Inflammatory macrophage treated with lipopolysaccharide for 4 hours (primary cell): Measurements from ENCODE around the gene ABCC1.

Experiments used
- DNase-seq: peaks from one replicate; pipeline ENCODE4 v3.0.0-alpha.2; 2020

The ABCC1 gene

DNA sequence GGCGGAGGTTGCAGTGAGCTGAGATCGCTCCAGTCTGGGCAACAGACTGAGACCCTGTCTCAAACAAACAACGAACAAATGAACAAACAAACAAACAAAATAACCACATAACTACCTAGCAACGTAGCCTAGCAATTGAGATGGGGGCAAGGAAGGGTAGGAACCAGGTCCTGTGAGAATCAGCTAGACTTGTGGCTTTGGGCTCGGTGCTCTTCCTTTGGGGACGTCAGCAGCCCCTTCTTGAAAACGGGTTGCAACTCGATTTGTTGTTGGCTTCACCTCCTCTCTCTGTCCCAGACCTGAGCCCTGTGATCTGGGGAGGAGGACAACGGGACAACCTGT lies 72.2 kb downstream of the ABCC1 start:
- no peak for DNase-seq

DNA sequence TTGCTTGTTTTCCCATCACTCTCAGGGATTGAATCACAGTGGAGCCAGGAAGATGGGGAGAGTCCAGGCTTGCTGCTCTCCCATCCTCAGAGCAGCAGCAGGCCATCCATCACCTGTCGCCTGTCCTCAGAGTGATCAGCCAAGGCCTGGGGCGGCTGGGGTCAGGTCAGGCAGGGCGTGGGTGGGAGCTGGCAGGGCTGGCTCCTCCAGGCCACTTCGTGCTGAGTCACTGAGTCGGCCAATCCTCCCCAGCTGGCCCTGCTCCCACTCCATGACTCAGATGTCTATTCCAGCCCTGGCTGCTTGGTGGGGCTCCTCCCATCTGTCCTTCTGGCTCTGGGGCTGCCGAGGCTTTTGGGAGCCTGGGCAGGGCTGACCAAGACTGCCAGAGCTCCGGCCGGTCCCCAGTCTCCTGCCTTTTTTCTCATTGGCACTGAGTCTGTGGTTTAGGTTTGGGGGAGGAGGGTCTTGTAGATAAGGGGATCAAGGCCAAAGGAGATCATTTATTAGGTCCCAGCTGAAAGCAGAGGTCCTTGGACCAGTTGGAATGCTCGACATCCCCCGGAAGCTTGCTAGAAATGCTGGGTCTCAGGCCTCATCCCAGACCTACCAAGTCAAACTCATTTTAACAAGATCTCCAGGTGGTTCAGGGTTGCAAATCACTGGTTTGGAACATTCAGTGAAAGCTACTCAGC lies 72.7 kb downstream of the ABCC1 start:
- DNase-seq = peak; percentile 78

DNA sequence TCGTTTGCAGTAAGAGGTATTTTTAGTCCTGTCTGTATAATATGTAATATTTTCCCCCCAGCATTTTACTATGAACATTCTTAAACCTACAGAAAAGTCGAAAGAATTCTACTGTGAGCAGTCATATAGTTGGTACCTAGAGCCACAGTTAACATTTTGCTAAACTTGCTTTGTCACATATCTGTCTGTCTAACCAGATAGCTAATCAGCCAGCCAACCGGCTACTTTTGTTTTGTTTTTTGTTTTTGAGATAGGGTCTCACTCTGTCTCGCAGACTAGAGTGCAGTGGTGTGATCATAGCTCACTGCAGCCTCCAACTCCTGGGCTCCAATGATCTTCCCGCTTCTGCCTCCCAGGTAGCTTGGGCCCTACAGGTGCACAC lies 73.3 kb downstream of the ABCC1 start:
- no peak for DNase-seq

DNA sequence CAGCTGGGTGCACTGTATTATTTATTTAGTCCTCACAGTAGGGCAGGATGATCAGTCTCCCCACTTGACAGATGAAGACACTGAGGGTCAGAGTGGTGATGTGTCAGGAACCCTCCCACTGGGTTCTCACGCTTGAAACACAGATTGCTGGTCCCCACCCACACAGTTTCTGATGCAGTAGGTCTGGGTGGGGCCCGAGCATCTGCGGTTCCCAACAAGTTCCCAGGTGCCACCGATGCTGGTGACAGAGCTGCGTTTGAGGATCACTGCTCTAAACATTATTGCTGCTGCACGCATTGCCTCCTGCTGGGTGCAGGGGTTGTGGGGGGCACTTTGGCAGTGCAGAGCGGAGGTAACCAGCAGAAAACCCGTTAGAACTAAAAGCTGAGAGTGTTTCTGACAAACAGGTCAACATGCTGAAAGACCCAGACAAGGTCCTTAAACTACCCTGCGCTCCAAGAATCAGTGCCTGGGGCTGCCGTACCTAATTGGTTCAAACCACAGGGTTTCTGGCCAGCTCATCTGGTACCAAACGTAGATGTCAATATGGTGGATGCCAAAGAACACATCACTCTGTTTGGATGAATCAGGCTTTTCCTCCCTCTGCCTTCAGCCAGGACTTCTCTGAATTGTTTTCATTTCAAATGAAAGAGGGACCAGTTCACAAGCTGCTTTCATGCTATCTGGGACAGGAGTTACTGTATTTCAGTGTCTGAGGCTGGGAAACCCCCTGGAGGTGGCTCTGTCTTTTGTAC lies 76.0 kb downstream of the ABCC1 start:
- peak; percentile 38 for DNase-seq

DNA sequence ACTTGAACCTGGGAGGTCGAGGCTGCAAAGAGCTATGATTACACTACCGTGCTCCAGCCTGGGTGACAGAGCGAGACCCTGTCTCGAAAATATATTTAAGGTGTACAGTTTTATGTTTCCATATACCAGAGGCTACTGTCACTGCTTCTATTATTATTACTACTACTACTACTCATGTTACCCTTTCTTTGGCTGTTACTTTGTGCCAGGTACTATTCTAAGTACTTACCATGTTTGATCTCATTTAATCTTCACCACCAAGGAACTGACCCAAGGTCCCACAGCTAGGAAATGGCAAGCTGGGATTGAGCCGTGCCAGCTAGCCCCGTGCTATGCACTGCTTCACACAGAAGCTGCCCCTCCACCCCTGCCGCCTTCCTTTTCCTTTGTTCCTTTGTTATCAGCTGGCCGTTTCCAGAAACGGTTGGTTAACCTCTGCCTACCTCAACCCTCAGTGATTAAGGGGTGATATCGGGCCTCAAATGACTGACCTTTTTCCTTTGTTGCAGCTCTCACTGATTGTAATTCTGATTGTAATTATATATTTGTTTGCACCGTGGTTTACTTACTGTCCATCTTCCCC lies 78.4 kb downstream of the ABCC1 start:
- DNase-seq = no peak

DNA sequence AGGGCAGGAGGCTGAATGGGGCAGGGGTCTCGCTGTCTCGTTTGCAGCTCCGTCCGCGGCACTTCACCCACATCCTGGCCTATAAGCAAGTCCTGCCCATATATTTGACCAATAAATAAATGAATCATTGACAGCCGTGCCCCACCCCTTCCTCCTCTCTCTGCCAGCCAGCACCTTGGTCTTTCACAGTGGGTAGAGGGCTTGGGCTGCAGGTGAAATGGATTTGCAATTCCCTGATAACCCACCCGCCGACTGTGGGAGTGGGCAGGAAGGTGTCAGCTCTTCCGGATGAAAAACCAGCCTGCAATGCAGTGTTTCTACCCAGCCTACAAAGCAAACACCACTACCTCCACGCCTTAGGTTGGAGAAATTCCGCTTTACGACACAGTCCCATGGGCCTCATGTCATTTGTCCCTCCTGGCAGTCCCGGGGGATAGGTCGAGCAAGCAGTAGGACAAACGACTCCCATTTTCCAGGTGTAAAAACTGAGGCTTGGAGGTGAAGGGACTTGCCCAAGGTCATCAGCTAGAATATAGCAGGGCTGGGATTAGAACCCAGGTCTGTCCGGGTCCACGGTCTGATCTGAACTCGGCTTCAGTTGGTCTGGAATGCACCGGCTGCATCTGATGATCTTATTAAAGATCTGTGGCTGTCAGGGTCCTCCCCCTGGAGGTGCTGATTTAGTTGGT lies 79.0 kb downstream of the ABCC1 start:
- DNase-seq = no peak

DNA sequence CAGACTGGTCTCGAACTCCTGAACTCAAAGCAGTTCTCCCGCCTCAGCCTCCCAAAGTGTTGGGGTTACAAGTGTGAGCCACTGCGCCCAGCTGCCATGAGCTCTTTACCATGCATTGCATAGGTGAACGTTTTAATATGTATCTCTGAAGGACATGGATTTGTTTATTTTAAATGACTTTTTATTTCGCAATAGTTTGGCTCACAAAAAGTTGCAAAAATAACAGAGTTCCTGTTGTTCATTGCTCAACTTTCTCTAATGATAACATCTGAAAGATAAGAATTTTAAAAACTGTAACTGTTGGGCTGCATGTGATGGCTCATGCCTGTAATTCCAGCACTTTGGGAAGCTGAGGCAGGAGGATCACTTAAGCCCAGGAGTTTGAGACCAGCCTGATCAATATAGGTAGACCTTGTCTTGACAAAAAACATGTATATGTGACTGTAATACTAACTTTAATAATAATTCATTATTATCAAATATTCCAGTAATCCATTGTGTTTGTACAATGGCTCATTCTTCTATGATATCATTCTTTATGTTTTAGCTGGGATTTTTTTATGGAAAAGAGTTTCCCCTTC lies 80.1 kb downstream of the ABCC1 start:
- no peak for DNase-seq

DNA sequence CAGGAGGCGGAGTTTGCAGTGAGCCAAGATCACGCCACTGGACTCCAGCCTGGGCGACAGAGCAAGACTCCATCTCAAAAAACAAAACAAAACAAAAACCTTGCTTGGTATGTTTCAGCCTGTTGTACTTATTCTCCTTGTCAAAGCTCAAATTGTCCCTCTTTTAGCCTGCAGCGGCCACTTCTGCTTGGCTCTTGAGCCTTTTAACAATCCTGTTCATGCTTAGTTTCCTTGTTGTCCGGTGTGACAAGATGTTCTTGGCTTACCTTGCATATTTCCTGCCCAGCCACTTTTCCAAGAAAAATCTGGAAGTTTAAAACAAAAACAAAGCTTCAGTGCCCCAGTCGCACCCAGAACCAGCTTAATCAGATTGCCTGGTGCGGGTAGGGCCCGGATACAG lies 81.0 kb downstream of the ABCC1 start:
- no peak for DNase-seq

DNA sequence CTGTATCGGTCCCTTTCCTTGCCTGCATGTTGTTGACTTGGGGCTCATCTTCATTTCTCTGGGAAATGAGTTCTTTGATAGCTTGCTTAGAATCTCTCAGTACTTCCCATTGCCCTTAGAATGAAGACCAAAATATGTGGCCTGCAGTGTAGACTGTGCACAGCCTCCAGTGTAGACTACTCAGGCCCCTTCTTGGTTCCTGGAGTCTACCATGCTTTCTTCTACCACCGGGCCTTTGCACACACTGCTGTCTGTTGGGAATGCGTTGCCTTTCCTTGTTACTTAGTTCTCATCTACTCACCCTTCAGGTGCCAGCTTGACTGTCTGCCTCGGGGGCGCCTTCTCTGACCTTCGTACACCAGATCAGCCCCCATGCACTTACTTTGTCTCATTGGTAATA lies 82.0 kb downstream of the ABCC1 start:
- DNase-seq = no peak

DNA sequence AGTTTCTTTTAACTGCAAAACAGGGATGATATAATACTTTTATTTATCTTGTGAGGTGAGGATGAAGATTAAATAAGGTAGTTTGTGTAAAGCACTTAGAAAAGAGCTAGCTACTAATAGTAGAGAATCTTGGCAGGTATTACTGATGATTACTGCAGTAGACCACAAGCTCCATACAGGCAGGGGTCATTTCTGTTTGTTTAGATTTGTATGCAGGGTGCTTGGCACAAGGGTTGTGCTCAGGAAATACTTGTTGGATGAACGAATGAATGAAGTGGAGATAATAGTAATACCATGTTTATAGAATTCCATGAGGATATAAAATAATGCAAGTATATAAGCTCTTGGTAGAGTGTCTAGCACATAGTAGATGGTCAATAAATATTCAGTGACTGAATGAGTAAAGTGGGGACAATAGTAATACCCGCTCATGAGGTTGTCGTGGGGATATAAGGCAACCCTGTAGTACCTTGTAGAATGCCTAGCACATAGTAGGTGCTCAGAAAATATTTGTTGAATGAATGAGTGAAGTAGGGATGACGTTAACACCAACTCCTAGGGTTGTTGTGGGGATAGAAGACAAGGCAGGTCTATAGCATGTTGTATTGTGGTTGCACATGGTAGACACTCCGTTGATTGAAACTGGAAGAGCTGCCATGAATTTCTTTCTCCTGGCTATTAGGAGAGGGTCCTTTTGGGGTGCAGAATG lies 83.0 kb downstream of the ABCC1 start:
- no peak for DNase-seq

DNA sequence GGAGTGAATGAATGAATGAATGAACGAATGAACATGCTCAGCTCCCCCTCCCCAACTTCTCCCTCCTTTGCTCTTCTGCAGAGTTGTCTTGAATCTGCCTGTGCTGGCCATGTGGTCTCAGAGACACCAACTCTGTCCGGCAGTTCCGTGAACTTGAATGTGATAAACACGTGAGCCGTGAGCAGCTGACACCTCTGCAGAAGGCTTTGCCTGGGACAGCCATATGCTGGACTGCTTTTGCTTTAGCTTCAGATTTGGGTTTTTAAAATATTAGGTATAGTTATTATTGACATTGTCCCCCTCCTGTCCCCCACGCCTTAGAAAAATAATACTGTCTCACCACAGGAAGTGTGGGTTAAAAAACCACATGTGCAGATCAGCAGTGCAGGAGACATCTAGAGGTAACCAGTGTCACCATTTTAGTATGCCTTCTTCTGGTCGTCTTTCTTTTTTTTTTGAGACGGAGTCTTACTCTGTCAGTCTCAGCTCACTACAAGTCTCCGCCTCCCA lies 83.8 kb downstream of the ABCC1 start:
- no peak for DNase-seq

DNA sequence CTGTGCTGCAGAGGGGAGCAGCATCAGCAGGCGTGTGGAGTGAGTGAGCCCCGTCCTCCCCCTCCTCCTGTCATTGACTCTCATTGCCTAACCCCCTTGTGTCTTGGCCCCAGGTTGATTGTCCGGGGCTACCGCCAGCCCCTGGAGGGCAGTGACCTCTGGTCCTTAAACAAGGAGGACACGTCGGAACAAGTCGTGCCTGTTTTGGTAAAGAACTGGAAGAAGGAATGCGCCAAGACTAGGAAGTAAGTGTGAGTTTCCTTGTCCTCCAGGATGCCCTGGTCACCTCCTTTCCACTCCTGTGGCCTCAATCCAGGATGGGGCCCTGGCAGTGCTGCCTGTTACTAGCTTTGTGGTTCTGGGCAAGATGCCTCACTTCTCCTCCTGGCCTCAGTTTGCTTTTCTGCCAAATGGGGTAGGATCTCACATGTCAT lies 87.0 kb downstream of the ABCC1 start:
- DNase-seq = no peak

DNA sequence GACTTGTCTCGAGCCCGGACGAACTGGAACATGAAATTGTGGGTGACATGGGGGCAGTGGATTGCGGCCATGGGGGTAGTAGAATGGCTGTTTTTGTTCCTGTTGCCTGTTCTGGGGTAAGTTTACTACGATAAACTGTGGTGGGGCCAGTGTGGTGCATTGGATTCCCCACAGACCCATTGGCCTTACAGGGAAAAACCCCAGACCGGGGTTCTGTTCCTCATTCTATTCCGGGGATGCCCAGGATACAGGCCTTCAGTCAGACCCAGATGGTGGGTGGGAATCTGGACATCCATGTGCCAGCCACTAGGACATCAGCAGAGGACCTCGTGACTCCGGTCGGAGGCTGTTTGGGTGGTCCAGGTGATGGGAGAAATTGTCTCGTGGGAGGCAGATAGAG lies 88.1 kb downstream of the ABCC1 start:
- peak; percentile 15 for DNase-seq

DNA sequence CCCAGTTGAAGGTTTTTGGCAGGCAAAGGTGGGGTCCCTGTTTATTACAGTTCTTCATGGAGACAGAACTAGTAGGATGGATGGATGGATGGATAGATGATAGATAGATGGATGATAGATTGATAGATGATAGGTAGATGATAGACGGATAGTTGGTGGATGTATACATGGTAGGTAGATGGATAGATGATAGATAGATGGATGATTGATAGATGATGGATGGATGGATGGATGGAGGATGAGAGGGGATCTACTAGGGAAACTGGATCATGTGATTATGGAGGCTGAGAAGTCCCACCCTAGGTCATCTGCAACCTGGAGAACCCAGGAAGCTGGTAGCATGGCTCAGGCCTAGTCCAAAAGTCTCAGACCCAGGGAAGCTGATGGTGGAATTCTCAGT lies 88.6 kb downstream of the ABCC1 start:
- DNase-seq = no peak

DNA sequence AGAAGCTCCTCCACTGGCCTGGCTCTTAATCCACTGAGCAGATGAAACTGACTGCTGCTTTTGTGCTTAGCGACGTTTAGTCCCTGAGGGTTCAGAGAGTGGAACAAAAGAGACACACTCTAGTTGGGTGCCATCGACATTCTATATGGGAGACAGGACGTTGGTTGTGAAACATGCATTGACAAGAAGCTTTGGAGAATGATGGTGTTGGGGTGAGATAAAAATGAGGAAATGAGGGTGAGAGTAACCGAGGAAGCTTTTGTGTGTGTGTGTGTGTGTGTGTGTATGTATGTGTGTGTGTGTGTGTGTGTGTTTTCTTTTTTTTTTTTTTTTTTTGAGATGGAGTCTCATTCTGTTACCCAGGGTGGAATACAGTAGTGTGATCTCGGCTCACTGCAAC lies 89.5 kb downstream of the ABCC1 start:
- no peak for DNase-seq

DNA sequence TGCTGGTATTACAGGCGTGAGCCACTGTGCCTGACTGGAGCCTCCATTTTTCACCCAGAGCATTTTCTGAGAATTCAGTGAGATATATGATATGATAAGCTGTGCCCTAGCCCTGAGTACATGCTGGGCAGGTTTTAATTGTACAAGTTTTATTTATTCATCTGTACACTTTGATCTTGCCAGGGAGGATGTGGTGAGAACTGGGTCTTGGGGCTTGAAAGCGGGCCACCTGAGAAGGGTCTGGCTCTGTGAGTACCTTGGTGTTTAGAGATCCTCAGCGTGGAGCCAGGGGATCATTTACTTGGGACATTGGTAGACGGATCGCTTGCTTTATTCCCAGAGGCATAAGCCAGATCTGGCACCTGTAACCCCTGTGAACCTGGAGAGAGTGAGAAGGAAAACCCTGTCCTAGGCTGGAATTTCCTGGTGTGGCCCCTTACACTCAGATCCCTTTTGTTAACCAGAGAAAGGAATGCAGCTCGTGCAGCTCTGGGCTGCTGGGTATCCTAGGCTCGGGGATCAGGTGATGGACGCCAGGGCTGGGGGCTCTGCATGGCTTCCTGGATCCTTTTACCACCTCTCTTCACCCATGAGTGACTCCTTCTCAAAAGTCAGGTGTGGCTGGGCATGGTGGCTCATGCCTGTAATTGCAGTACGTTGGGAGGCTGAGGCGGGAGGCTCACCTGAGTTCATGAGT lies 91.9 kb downstream of the ABCC1 start:
- DNase-seq = no peak

DNA sequence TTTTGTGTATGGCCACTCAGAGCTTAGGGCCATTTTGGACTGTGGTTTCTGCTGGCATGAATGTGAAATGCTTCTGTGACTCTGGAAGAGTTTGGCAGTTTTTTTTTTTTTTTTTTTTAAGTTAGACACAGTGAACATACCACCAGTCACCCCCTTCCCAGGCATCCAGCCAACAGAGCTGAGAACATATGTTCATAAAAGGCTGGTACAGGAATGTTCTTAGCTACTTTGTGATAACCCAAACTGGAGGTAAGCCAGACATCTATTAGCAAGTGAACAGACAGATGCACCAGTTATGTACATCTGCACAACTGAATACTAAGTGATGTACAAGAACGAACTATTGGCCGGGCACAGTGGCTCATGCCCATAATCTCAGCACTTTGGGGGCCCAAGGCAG lies 92.7 kb downstream of the ABCC1 start:
- DNase-seq = no peak

DNA sequence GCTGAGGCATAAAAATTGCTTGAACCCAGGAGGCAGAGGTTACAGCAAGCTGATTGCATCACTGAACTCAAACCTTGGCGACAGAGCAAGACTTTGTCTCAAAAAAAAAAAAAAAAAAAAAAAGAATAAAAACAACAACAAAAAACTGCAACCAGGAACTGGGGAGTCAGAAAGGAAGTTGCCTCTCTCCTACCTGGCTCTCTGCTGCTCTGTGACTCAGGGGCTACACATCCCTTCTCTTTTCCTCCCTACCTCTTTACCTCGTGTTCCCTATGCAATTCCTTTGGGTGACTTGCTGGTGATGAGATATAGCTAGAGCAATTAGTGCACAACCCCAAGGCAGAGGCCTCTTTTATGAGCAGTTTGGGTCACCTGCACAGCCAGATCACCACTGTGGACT lies 95.9 kb downstream of the ABCC1 start:
- no peak for DNase-seq

DNA sequence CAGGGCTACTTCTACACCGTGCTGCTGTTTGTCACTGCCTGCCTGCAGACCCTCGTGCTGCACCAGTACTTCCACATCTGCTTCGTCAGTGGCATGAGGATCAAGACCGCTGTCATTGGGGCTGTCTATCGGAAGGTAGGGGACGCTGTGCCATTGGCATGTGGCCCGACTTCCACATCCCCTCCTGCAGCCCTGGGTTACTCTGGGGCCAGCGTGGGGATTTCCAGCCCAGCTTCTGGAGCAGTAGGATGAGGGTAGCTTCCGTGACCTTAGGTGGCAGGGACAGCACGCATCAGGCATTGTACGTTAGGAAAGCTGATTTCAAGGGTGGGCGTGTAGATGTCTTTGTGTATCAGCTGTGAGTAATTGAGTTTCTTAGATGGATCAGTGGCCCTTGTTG lies 96.5 kb downstream of the ABCC1 start:
- peak; percentile 33 for DNase-seq

DNA sequence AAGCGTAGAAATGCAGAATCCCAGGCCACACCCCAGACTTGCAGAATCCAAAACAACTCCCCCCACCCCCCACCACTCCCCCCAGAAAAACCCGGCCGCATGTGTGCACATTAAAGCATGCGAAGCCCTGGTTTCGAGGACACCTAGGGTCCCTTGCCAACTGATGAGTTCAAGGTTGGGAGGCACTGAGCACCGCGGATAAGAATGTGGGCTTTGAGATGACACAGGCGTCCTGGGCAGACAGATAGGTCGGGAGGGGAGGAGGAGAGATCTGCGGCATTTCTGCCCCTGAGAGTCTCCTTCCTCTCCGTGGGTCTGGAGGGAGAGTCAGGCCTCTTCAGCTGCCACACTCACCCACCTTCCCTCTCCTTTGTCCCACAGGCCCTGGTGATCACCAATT lies 98.3 kb downstream of the ABCC1 start:
- DNase-seq = no peak

DNA sequence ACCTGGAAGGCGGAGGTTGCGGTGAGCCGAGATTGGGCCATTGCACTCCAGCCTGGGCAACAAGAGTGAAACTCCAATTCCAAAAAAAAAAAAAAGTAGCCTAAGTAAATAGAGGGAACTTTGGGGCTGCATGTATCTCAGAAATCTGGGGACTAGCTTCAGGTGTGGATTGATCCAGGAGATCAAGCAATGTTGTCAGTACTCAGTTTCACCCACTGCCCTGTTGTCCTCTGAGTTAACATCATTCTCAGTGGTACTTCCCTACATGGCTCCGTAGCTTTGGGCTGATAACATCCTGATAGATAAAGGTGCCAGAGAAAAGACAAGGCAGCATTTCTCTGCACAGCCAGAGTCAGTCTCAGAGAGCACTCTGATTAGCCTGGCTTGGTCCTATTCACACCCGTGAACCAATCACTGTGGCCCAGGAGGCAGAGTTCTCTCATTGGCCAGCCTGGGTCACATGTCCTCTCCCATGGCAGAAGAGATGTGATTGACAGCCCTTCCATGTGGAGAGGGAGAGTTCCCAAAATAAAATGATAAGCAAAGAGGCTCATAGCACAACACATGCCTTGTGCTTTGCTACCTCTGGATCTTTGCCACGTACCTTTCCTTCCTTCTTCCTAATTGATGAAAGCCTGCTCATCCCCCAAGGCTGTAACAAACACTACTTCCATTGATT lies 99.6 kb downstream of the ABCC1 start:
- DNase-seq = no peak
